H1 (cell line): ENCODE data around the gene TMEM135. TPM values are rescaled to one million over a fixed set of nuclear protein-coding genes. Genes with fewer than 3 reads are reported as not detected.

Experiments used
- BACH1 ChIP-seq: IDR thresholded peaks from 2 replicates; pipeline ENCODE4 v1.6.1; 2012; ENCODE audit warnings: low read length, improper control_type of control experiment
- BRCA1 ChIP-seq: IDR thresholded peaks from 2 replicates; pipeline ENCODE4 v1.6.1; 2012; ENCODE audit warnings: low read depth, low read length, improper control_type of control experiment
- HDAC2 ChIP-seq, 2 experiments: fragments of 300-600 bp in 1 of 2; sonication (generic) in 1 of 2; IDR thresholded peaks; 2 replicates each; pipeline ENCODE4 v1.6.1; 2011 to 2012; ENCODE audit warnings: low read depth in 2 of 2, low read length in 2 of 2, mild to moderate bottlenecking in 2 of 2, moderate library complexity in 2 of 2, borderline replicate concordance in 1 of 2, inconsistent platforms in 1 of 2
- NANOG ChIP-seq: IDR thresholded peaks from 2 replicates; pipeline ENCODE4 v1.6.1; 2011; ENCODE audit warnings: low read length, low read depth, mild to moderate bottlenecking, inconsistent platforms; ENCODE audit not compliant: insufficient read depth, poor library complexity, severe bottlenecking
- YY1 ChIP-seq: IDR thresholded peaks from 2 replicates; pipeline ENCODE4 v1.6.1; 2011; ENCODE audit warnings: low read depth, mild to moderate bottlenecking, low read length
- polyA plus RNA-seq, 7 experiments: library from polyadenylated mRNA; depleted of rRNA in 3 of 7; stranded (reverse) in 5 of 7; unstranded in 2 of 7; fragments of >200 nt in 5 of 7; fragments of 200-250 nt in 2 of 7; gene quantifications; 1 replicate in 5 of 7; 2 replicates in 1 of 7; 4 replicates in 1 of 7; pipeline versions ENCODE4 v1.2.1 to v1.2.3, GENCODE V29; 2011 to 2013; ENCODE audit warnings: missing spikeins in 2 of 7, mixed read lengths in 2 of 7
- total RNA-seq: library from RNA; stranded (reverse); fragmentation: NEBNext Ultra II Directional; extraction: Animal tissue kit (Norgen Biotek cat#: 25700); gene quantifications from 2 replicates; pipeline ENCODE4 v1.2.1, GENCODE V29; 2021
- TF ChIP-seq, protein P1 (sequence below): fragments of 300-600 bp; sonication (generic); IDR thresholded peaks from 2 replicates; pipeline ENCODE4 v1.7.1; 2012; ENCODE audit warnings: low read length, moderate library complexity, mild to moderate bottlenecking, inconsistent platforms; ENCODE audit not compliant: insufficient replicate concordance
- TF ChIP-seq, protein P2 (sequence below), 3 experiments: IDR thresholded peaks; 1 replicate in 2 of 3; 2 replicates in 1 of 3; pipeline versions ENCODE4 v1.5.1 to v1.6.1; 2011; ENCODE audit warnings: low read length in 3 of 3, mild to moderate bottlenecking in 3 of 3, inconsistent platforms in 2 of 3, low read depth in 1 of 3, moderate library complexity in 1 of 3; ENCODE audit not compliant: insufficient read depth in 1 of 3; ENCODE audit errors: control extremely low read depth in 1 of 3

Gene TMEM135
- total and polyA plus RNA-seq, 2 of the 8 experiments (the other 6 are each of a cell fraction or from before 2014, with no cell fraction given): 9.3 to 31.3 TPM

DNA sequence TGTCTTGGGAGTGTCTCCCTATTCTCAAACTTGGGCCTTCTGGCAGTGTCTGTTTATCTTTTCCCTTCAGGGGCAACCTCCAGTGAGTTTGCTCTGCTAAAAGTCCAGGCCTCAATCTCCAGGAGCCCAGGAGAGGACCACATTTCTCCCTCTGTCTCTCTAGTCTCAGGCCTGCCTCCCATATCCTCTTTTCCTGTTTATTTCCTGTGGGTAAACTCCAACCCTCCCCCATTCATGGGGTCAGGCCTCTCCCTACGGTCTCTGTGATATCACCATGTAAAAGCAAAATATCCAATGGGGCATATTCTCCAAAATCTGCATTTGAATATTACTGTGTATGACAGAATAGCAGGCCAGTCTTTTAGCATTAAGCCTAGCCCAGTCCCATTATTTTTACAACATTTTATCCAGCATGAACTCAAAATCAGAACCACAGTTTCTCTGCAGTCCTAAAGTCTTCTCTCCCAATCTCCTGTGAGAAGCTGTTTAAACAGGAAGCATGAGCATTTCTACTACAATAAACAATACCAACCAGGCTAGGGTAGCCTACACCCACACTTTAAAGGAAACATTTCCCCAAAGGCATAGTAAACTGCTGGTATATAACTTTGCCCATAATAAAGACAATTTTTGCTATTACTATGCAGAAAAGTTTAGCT, 18.0 kb upstream of the TMEM135 start (continued):
- TF ChIP-seq, protein P1, sequence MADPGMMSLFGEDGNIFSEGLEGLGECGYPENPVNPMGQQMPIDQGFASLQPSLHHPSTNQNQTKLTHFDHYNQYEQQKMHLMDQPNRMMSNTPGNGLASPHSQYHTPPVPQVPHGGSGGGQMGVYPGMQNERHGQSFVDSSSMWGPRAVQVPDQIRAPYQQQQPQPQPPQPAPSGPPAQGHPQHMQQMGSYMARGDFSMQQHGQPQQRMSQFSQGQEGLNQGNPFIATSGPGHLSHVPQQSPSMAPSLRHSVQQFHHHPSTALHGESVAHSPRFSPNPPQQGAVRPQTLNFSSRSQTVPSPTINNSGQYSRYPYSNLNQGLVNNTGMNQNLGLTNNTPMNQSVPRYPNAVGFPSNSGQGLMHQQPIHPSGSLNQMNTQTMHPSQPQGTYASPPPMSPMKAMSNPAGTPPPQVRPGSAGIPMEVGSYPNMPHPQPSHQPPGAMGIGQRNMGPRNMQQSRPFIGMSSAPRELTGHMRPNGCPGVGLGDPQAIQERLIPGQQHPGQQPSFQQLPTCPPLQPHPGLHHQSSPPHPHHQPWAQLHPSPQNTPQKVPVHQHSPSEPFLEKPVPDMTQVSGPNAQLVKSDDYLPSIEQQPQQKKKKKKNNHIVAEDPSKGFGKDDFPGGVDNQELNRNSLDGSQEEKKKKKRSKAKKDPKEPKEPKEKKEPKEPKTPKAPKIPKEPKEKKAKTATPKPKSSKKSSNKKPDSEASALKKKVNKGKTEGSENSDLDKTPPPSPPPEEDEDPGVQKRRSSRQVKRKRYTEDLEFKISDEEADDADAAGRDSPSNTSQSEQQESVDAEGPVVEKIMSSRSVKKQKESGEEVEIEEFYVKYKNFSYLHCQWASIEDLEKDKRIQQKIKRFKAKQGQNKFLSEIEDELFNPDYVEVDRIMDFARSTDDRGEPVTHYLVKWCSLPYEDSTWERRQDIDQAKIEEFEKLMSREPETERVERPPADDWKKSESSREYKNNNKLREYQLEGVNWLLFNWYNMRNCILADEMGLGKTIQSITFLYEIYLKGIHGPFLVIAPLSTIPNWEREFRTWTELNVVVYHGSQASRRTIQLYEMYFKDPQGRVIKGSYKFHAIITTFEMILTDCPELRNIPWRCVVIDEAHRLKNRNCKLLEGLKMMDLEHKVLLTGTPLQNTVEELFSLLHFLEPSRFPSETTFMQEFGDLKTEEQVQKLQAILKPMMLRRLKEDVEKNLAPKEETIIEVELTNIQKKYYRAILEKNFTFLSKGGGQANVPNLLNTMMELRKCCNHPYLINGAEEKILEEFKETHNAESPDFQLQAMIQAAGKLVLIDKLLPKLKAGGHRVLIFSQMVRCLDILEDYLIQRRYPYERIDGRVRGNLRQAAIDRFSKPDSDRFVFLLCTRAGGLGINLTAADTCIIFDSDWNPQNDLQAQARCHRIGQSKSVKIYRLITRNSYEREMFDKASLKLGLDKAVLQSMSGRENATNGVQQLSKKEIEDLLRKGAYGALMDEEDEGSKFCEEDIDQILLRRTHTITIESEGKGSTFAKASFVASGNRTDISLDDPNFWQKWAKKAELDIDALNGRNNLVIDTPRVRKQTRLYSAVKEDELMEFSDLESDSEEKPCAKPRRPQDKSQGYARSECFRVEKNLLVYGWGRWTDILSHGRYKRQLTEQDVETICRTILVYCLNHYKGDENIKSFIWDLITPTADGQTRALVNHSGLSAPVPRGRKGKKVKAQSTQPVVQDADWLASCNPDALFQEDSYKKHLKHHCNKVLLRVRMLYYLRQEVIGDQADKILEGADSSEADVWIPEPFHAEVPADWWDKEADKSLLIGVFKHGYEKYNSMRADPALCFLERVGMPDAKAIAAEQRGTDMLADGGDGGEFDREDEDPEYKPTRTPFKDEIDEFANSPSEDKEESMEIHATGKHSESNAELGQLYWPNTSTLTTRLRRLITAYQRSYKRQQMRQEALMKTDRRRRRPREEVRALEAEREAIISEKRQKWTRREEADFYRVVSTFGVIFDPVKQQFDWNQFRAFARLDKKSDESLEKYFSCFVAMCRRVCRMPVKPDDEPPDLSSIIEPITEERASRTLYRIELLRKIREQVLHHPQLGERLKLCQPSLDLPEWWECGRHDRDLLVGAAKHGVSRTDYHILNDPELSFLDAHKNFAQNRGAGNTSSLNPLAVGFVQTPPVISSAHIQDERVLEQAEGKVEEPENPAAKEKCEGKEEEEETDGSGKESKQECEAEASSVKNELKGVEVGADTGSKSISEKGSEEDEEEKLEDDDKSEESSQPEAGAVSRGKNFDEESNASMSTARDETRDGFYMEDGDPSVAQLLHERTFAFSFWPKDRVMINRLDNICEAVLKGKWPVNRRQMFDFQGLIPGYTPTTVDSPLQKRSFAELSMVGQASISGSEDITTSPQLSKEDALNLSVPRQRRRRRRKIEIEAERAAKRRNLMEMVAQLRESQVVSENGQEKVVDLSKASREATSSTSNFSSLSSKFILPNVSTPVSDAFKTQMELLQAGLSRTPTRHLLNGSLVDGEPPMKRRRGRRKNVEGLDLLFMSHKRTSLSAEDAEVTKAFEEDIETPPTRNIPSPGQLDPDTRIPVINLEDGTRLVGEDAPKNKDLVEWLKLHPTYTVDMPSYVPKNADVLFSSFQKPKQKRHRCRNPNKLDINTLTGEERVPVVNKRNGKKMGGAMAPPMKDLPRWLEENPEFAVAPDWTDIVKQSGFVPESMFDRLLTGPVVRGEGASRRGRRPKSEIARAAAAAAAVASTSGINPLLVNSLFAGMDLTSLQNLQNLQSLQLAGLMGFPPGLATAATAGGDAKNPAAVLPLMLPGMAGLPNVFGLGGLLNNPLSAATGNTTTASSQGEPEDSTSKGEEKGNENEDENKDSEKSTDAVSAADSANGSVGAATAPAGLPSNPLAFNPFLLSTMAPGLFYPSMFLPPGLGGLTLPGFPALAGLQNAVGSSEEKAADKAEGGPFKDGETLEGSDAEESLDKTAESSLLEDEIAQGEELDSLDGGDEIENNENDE: no peak
- TF ChIP-seq NANOG (no peak), YY1 (no peak), BRCA1 (no peak), BACH1 (no peak), HDAC2 (IDR thresholded peaks at IDR 0.05; ENCODE audit: borderline replicate concordance in 1 of 2, low read depth in 2 of 2, low read length in 2 of 2) (no peak)
- TF ChIP-seq, protein P2, sequence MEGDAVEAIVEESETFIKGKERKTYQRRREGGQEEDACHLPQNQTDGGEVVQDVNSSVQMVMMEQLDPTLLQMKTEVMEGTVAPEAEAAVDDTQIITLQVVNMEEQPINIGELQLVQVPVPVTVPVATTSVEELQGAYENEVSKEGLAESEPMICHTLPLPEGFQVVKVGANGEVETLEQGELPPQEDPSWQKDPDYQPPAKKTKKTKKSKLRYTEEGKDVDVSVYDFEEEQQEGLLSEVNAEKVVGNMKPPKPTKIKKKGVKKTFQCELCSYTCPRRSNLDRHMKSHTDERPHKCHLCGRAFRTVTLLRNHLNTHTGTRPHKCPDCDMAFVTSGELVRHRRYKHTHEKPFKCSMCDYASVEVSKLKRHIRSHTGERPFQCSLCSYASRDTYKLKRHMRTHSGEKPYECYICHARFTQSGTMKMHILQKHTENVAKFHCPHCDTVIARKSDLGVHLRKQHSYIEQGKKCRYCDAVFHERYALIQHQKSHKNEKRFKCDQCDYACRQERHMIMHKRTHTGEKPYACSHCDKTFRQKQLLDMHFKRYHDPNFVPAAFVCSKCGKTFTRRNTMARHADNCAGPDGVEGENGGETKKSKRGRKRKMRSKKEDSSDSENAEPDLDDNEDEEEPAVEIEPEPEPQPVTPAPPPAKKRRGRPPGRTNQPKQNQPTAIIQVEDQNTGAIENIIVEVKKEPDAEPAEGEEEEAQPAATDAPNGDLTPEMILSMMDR (IDR thresholded peaks at IDR 0.05; ENCODE audit: control extremely low read depth in 1 of 3, insufficient read depth in 1 of 3, low read depth in 1 of 3, low read length in 3 of 3): no peak
